Measurements from ENCODE around the gene LCE3A. TPM values are rescaled to one million over a fixed set of nuclear protein-coding genes. Genes with fewer than 3 reads are reported as not detected.
"Not testable (repeated sequence)": the region's sequence is repeated elsewhere in the genome, so short reads cannot be mapped to it uniquely, and the experiment has no call there.

The LCE3A gene
- total RNA-seq, 2 donors from 2014 or later = not detected

GRCh38 chr1:152580433-152580832 is 42.5 kb downstream of the LCE3A start, which contains the start of gene LCE3D:
Gene LCE3D, minus strand, starts transcription at chr1:152580516. Its CDS starts 580 bp downstream, at chr1:152579936.
- no peak within 1 kb of the TSS for H3K4me3 ChIP-seq
- H3K36me3 ChIP-seq = no peaks in the 10 kb centered on the region
- ATAC-seq (ENCODE audit: insufficient number of reproducible peaks, low FRiP score, low read depth) (no peak), DNase-seq (ENCODE audit: low spot score) (no peak)
- no peak for TF ChIP-seq CTCF (IDR thresholded peaks at IDR 0.05)
- no peak within 1 kb of the TSS for H3K27ac ChIP-seq
- H3K27me3 ChIP-seq (replicated peaks; ENCODE audit: insufficient read depth) = no peaks in the 10 kb centered on the region
- no peaks in the 10 kb centered on the region for H3K9me3 ChIP-seq
- no peaks in the 10 kb centered on the region for H3K4me1 ChIP-seq (ENCODE audit: control insufficient read depth in 1 of 2, low read depth in 2 of 2)

- DNase-seq (ENCODE audit: low spot score); ATAC-seq (ENCODE audit: insufficient number of reproducible peaks, low FRiP score, low read depth); H3K9me3 ChIP-seq: not testable (repeated sequence)
Measured at GRCh38 chr1:152579526-152579925, 43.4 kb downstream of the LCE3A start.

GRCh38 chr1:152577168-152577567 is 45.7 kb downstream of the LCE3A start:
- no peak for ATAC-seq (ENCODE audit: insufficient number of reproducible peaks, low FRiP score, low read depth)
- H3K27ac ChIP-seq = no peak overlapping the region
- H3K36me3 ChIP-seq = no peaks in the 10 kb centered on the region
- no peak for TF ChIP-seq CTCF (IDR thresholded peaks at IDR 0.05)
- H3K4me3 ChIP-seq = no peak overlapping the region
- no peak for DNase-seq (ENCODE audit: low spot score)
- no peaks in the 10 kb centered on the region for H3K9me3 ChIP-seq
- no peaks in the 10 kb centered on the region for H3K4me1 ChIP-seq (ENCODE audit: control insufficient read depth in 1 of 2, low read depth in 2 of 2)
- H3K27me3 ChIP-seq (replicated peaks; ENCODE audit: insufficient read depth) = no peaks in the 10 kb centered on the region

More at GRCh38 chr1:152579526-152579925, 43.4 kb downstream of the LCE3A start:
- not testable (repeated sequence) for H3K27me3 ChIP-seq (replicated peaks; ENCODE audit: insufficient read depth); H3K36me3 ChIP-seq; H3K4me1 ChIP-seq (ENCODE audit: control insufficient read depth in 1 of 2, low read depth in 2 of 2); H3K4me3 ChIP-seq; H3K27ac ChIP-seq

Other genes with a start within 250 kb of the LCE3A start
- not detected for gene CRNN, start 208.8 kb downstream of the LCE3A start, total RNA-seq
- not detected for gene LCE5A, start 112.3 kb downstream of the LCE3A start, total RNA-seq
- not detected for gene CRCT1, start 108.6 kb downstream of the LCE3A start, total RNA-seq
- not detected for gene LCE3E, start 56.3 kb downstream of the LCE3A start, total RNA-seq
- not detected for gene LCE3D, start 42.6 kb downstream of the LCE3A start, total RNA-seq
- gene LCE3C, start 22.9 kb downstream of the LCE3A start, total RNA-seq = not detected
- gene LCE3B, start 9.3 kb downstream of the LCE3A start, total RNA-seq = not detected
- gene LCE2D, start 40.3 kb upstream of the LCE3A start, total RNA-seq = not detected
- gene LCE2C, start 52.2 kb upstream of the LCE3A start, total RNA-seq = 1 to 10 TPM in 1 of 2 donors, not detected in 1; 1.8 TPM
- gene LCE2B, start 63.0 kb upstream of the LCE3A start, total RNA-seq = 1 to 10 TPM in 1 of 2 donors, not detected in 1; 2.4 TPM
- not detected for gene LCE2A, start 75.2 kb upstream of the LCE3A start, total RNA-seq
- not detected for gene LCE4A, start 85.1 kb upstream of the LCE3A start, total RNA-seq
- gene KPRP, start 134.9 kb upstream of the LCE3A start, total RNA-seq = under 1 TPM in 1 of 2 donors, not detected in 1; 0.14 TPM
- gene LCE1F, start 152.0 kb upstream of the LCE3A start, total RNA-seq = not detected
- not detected for gene LCE1E, start 163.2 kb upstream of the LCE3A start, total RNA-seq
- gene LCE1D, start 173.6 kb upstream of the LCE3A start, total RNA-seq = not detected
- 1 to 10 TPM in 1 of 2 donors, not detected in 1; 2.8 TPM for gene LCE1C, start 183.5 kb upstream of the LCE3A start, total RNA-seq
- gene LCE1B, start 188.9 kb upstream of the LCE3A start, total RNA-seq = not detected
- gene LCE1A, start 204.4 kb upstream of the LCE3A start, total RNA-seq = not detected
- not detected for gene LCE6A, start 219.8 kb upstream of the LCE3A start, total RNA-seq
- not detected for gene LCE7A, start 236.9 kb upstream of the LCE3A start, total RNA-seq

Measured in thoracic aorta (tissue), 2 donors.